Lower leg skin (tissue), 4 donors: ENCODE measurements around the gene AMBRA1. TPM values are rescaled to one million over a fixed set of nuclear protein-coding genes. Genes with fewer than 3 reads are reported as not detected.
A peak's percentile ranks its signal among the peaks of the same experiment; 100 is the strongest.

Experiments
- DNase-seq, 2 donors: peaks; one replicate each; pipeline ENCODE4 v3.0.0-alpha.2; 2019; ENCODE audit warnings: low spot score in 2 of 2
- H3K4me3 ChIP-seq: fragments of 200-600 bp; sonication (generic); 2 replicates; pipeline ENCODE4 v1.5.1; 2017; ENCODE audit warnings: mild to moderate bottlenecking, low read depth; ENCODE audit not compliant: poor library complexity, severe bottlenecking
- POLR2A ChIP-seq, 2 donors: fragments of 450-650 bp; IDR thresholded peaks; one replicate each; pipeline ENCODE4 v1.6.1; 2016 to 2017; ENCODE audit warnings: antibody characterized with exemption in 2 of 2, mild to moderate bottlenecking in 1 of 2, moderate library complexity in 1 of 2
- WGBS, 2 donors: methylation state at CpG; one replicate each; pipeline ENCODE4 v1.1.5; 2018; 5-methylcytosine and 5-hydroxymethylcytosine counted together
- intact Hi-C: fragments of 100-400 bp; cut with DNase I; formaldehyde crosslinking; loops from one replicate; pipeline ENCODE4 v1.15.0; 2023; ENCODE audit warnings: low total_unique reads
- microRNA-seq, 2 donors: library from miRNA; unstranded; fragments of <30 nt; microRNA quantifications; one replicate each; pipeline ENCODE4, GENCODE V29; 2016; ENCODE audit warnings: borderline replicate concordance in 2 of 2, borderline number of aligned reads in 1 of 2
- total RNA-seq, 4 donors: library from RNA; depleted of rRNA; stranded (reverse); fragments of >200 nt; gene quantifications; one replicate each; pipeline ENCODE4 v1.1.0, GENCODE V29; 2016
- TF ChIP-seq, protein P1 (sequence below), 3 donors: fragments of 450-650 bp; IDR thresholded peaks; one replicate each; pipeline ENCODE4 v1.5.1; 2016; ENCODE audit warnings: antibody characterized with exemption in 3 of 3, mild to moderate bottlenecking in 3 of 3, moderate library complexity in 2 of 3

Gene AMBRA1
- total RNA-seq, 4 donors from 2014 or later, result 31.5 to 67.5 (median 36.2) TPM

DNA sequence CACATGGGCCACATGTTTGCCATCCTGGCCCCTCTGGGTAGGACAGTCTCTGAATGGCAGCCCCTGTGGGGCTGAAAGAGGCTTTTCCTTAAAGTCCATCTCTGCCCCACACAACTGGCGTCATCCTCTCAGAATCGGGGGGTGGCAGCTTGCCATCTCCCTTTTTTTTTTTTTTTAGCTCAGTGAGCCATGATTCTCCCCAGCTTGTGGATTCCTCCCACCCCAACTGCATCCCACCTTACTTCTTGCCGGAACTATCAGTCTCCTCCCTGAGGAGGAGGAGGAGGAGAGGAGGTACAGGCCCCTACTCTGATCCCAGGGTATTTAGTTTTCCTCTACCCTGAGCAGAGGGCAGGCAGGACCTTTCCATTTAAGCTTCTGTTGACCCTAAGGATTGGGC is 243.1 kb downstream of the AMBRA1 start:
- DNase-seq, result no peak
- 49 to 53% methylated on average over 3 of the region's 3 CpGs for WGBS, 2 donors
- no peak overlapping the region for H3K4me3 ChIP-seq
- TF ChIP-seq, protein P1, sequence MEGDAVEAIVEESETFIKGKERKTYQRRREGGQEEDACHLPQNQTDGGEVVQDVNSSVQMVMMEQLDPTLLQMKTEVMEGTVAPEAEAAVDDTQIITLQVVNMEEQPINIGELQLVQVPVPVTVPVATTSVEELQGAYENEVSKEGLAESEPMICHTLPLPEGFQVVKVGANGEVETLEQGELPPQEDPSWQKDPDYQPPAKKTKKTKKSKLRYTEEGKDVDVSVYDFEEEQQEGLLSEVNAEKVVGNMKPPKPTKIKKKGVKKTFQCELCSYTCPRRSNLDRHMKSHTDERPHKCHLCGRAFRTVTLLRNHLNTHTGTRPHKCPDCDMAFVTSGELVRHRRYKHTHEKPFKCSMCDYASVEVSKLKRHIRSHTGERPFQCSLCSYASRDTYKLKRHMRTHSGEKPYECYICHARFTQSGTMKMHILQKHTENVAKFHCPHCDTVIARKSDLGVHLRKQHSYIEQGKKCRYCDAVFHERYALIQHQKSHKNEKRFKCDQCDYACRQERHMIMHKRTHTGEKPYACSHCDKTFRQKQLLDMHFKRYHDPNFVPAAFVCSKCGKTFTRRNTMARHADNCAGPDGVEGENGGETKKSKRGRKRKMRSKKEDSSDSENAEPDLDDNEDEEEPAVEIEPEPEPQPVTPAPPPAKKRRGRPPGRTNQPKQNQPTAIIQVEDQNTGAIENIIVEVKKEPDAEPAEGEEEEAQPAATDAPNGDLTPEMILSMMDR (IDR thresholded peaks at IDR 0.05), result no peak
- no peak for TF ChIP-seq POLR2A (IDR thresholded peaks at IDR 0.05)
- intact Hi-C loops, result no loop called here

DNA sequence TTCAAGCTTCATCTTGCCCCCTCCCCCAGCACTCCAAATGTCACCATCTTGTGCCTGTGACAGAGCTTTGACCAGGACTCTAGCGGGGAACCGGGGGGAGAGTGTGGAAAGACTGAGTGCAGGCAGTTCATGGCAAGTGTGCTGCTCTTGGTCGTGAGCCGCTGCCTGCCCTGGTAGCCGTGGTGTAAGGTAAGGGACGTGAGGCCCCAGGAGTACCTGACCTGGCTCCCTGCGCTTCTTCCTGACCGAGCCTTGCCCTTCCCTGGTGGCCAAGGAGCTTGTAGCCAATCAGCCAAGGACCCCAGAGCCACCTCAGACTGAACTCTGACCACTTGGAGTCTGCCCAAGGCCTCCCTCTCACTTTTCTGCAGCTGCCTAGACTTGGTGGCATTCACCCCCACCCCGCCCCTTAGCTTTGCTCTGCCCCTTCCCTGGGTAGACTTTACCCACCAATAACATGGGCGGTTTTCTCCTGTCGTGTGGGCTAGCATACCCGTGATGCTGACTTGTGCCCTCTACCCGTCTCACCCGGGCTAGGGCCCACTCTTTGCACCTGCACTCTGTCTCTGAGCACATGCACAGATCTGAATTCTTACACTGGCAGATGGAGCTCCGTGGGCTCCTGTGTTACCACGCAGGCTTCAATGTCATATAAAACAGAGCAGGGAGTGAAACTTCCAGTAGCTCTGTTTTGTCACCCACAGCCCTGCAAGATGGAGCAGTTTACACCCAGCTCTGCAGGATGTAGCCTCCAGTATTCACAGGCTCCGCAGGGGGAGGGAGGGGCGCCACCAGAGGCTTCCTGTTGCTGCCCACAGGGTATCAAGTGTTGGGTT is 245.0 kb downstream of the AMBRA1 start:
- 66% methylated on average over 18 of the region's 18 CpGs for WGBS, 2 donors
- no peak overlapping the region for H3K4me3 ChIP-seq
- TF ChIP-seq, protein P1 (IDR thresholded peaks at IDR 0.05), result no peak
- TF ChIP-seq POLR2A (IDR thresholded peaks at IDR 0.05), result no peak
- DNase-seq, result no peak
- intact Hi-C loops, result no loop called here

DNA sequence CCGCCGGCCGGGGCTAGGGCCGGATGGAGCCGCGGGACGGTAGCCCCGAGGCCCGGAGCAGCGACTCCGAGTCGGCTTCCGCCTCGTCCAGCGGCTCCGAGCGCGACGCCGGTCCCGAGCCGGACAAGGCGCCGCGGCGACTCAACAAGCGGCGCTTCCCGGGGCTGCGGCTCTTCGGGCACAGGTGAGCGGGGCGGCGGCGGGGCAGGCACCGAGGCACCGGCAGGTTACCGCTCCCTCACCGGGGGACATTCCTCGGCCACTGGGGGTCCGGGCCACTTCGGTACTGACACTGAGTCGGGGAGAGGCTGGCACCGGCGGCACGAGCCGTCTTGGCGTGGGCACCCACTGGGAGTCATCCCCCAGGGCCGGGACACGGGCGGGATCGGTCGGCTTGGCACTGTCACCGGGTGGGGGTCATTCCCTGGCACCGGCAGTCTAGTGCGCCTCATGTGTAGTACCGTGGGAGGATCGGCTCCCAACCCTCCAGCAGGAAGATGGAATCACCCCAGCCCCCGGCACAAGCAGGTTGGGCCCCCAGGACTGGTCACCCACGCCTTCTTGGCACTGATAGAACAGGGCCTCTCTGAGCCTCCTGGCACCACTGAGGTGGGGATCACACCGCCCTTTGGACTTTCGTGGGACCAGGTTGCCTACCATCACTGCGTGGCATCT is 246.0 kb downstream of the AMBRA1 start:
- H3K4me3 ChIP-seq, result peak overlapping the region; percentile 73
- intact Hi-C loops, result no loop called here
- TF ChIP-seq POLR2A (IDR thresholded peaks at IDR 0.05), result no peak
- TF ChIP-seq, protein P1 (IDR thresholded peaks at IDR 0.05), result no peak
- no peak for DNase-seq
- 19 to 51% methylated on average over 25 to 30 of the region's 63 CpGs for WGBS, 2 donors

DNA sequence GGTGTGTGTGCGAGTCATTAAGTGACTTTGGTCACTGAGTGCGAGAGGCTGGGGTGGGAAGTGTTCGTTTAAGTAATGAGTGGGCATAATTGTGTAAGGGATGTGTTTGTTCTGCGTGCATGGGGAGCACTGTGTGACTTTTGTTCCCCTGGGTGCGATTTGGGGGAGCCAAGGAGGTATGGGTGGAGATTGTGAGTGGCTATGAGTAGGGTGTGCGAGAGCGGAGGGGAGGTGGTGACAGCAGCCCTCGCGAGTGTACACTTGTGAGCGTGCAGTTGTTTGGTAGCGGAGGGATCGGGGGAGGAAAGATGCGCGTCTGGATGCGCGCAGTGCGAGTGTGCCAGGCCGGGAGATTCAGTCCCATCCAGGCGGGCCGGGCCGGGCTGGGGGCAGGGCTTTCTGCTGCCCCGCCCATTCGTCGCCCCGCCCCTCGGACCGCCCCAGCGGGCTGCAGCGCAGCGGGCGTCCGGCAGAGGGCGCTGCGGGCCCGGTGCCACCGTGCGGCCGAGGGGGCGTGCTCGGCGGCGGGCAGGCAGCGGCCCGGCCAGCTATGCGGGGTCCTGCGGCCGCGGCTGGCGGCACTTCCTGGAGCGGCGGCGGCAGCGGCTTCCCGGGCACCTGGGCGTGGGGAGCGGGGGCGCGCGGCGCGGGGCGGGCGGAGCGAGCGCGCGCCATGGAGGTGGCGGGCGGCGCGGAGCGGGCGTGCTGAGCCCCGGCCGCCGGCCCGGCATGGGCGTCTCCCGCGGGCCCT is 246.8 kb downstream of the AMBRA1 start, which contains the start of gene DGKZ:
Gene DGKZ (plus strand): TSS at position 578 of the 751 bp plus-strand sequence. CDS start 197 bp downstream, outside the sequence.
- H3K4me3 ChIP-seq, result peak within 1 kb of the TSS; percentile 73
- TF ChIP-seq, protein P1 (IDR thresholded peaks at IDR 0.05), result no peak
- no peak for TF ChIP-seq POLR2A (IDR thresholded peaks at IDR 0.05)
- DNase-seq, result peak; percentile 79 to 96
- intact Hi-C loops, result no loop called here
- WGBS, 2 donors, result 4 to 16% methylated on average over 20 to 56 of the region's 80 CpGs

Small RNAs within 50 kb of the gene (microRNA-seq; reads per million reads assigned to microRNA genes)
- gene MIR3160-1, result 0 reads per million in 2 donors
- 0 reads per million in 2 donors for gene MIR3160-2
- 0 reads per million in 2 donors for gene MIR4688

Other genes starting within 250 kb of the AMBRA1 start
- 10 to 100 TPM; 41.8 to 86.4 (median 60.3) TPM for gene DGKZ, start 246.6 kb downstream of the AMBRA1 start, total RNA-seq
- 10 to 100 TPM in 3 of 4 donors, 1 to 10 TPM in 1; 6.0 to 19.4 (median 12.0) TPM for gene MDK, start 212.4 kb downstream of the AMBRA1 start, total RNA-seq
- gene CHRM4, start 202.2 kb downstream of the AMBRA1 start, total RNA-seq, result 1 to 10 TPM; 1.2 to 8.1 (median 3.3) TPM
- gene HARBI1, start 23.2 kb upstream of the AMBRA1 start, total RNA-seq, result 1 to 10 TPM; 3.0 to 6.5 (median 4.8) TPM
- gene ATG13, start 23.5 kb upstream of the AMBRA1 start, total RNA-seq, result 100 to 1,000 TPM in 2 of 4 donors, 10 to 100 TPM in 2; 42.0 to 151 (median 98.0) TPM
- gene ARHGAP1, start 106.6 kb upstream of the AMBRA1 start, total RNA-seq, result 10 to 100 TPM; 56.4 to 70.6 (median 64.3) TPM
- 10 to 100 TPM; 11.2 to 28.9 (median 16.2) TPM for gene ZNF408, start 107.0 kb upstream of the AMBRA1 start, total RNA-seq
- not detected for gene F2, start 125.2 kb upstream of the AMBRA1 start, total RNA-seq